HG03571 (cell line): Measurements from ENCODE around the gene CPTP.

Source experiments
- ATAC-seq: cut with Tn5 transposase; IDR thresholded peaks from one replicate; pipeline ENCODE4 v1.9.1; 2021; ENCODE audit not compliant: unreplicated experiment

CPTP gene

DNA sequence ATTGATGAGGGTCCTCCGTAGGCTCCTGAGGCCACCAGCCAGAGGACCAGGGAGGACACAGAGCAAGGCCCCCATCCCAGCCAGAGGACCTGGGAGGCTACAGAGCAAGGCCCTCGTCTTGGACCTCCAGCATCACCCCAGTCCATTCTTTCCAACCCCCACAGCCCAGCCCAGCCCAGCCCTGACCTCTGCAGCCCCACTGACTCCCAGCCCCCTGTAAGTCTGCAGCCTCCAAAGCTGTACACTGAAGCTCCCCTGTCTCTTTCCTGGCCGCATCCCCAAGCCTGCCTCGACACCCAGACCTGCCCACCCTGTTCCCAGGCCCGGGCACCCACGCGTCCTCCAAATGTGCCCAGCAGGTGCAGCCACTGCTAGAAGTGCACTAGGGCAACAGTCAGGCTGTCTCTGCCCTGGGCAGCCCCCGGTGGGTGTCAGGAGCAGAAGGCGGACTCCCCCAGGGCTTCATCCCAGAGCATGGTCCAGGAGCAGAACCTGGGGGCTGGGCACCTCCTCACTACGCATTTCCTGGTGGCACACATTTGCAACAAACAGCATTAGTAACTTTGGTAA, 22.5 kb downstream of the CPTP start:
- ATAC-seq = no peak

DNA sequence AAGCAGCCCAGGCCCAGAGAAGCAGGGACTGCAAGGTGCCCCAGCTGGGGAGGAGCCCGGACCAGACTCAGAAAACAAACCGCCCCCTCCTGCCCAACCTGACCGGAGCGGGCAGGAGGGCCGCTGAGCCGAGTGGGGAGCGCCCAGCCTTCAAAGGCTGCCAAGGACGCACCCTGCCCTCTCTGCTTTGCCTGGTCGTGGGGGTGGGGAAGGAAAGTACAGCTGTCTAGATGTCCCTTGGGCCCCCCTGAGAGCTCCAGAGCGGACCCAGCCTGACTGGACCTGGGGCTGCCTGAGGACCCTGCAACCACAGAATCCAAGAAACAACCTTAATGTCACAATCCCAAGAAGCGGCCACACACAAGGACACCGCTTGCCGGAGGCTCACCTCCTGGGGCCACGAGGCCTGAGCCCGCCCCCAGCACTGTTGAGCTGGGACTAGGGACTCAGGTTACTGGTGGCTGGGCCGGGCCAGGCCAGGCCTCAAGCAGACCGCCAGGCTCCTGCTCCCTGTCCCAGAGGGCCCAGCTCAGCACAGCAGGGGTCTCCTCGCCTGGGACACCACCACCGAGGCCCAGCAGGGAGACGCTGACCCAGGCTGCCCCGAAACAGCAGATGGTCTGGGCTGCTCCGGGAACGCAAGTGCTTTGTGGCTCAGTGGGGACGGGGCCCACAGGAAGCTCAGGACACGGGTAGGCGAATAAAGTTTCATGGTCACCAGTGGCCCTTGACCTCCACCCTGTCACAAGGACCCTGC, 23.2 kb downstream of the CPTP start:
- ATAC-seq = no peak

DNA sequence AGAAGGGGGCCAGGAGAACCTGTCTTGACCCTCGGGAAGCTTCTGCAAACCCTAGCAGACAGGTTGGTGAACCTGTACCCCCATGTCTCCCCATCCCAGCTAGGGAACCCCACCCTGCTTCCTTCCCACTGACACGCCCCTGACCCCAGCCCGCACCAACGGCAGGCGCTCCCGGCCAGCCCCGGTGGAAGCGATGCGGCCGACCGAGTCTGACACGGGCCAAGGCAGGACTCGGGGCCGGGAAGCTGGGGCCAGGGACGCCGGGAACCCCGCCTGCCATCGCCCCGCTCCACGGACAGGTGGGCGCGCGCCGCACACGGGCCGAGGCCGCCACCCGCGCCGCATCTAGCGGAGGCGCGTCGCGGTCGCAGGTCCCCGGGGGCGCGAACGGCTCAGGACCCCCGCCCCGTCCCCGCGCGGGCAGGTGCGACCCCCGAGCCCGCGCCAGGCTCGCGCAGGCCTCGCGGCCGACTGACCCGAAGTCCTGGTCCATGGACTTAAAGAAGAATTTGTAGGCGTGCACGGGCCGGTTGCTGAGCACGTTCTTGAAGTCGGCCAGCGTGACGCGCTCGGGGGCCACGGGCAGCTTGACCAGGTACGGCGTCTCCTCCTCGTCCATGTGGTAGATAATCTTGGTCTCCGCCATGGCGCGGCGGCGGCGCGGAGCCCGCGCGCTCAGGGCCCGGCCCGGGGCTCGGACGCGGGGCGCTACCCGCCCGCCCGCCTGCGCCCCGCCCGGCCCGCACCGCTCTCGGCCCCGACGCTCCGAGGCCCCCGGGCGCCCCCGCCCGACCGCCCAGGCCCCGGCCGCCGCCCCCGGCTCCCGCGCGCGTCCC, 24.0 kb downstream of the CPTP start:
- peak; percentile 36 for ATAC-seq

DNA sequence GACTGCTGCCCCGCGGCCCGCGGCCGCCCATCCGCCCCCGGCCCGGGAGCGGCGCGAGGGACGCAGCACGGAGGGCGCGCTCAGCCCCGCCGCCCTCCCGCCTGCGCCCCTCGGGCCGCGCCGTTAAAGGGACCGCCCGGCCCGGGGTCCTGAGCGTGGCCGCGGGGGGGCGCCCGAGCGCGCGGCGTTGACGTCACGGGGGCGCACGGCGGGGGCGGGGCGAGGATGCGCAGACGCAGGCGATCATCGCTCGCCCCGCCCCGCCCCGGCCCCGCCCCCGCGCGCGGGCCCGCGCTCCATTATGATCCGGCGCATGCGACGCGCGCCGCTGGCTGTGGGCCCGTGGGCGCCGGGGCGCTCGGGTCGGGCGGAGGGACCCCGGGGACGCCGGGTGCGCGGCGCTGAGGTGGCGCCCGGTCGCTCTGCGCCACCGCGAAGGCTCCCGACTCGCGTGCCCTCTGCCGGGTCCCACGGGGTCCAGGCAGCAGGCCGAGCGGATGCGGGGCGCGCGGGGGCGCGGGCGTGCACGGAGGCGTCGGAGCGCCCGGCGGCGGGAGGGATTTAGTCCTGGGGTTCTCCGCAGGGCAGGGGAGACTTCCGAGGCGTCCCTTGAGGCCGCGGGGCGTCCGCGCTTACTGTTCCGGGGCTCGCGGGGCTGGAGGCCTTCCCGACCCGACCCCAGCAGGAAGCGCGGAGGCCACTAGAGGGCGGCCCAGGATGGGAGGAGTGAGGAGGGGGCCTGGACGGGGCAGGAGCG, 24.8 kb downstream of the CPTP start, which contains the start of gene DVL1:
Gene DVL1, minus strand, starts transcription at position 163 of the 757 bp plus-strand sequence. CDS start 353 bp downstream, outside the sequence.
- peak; percentile 61 for ATAC-seq

DNA sequence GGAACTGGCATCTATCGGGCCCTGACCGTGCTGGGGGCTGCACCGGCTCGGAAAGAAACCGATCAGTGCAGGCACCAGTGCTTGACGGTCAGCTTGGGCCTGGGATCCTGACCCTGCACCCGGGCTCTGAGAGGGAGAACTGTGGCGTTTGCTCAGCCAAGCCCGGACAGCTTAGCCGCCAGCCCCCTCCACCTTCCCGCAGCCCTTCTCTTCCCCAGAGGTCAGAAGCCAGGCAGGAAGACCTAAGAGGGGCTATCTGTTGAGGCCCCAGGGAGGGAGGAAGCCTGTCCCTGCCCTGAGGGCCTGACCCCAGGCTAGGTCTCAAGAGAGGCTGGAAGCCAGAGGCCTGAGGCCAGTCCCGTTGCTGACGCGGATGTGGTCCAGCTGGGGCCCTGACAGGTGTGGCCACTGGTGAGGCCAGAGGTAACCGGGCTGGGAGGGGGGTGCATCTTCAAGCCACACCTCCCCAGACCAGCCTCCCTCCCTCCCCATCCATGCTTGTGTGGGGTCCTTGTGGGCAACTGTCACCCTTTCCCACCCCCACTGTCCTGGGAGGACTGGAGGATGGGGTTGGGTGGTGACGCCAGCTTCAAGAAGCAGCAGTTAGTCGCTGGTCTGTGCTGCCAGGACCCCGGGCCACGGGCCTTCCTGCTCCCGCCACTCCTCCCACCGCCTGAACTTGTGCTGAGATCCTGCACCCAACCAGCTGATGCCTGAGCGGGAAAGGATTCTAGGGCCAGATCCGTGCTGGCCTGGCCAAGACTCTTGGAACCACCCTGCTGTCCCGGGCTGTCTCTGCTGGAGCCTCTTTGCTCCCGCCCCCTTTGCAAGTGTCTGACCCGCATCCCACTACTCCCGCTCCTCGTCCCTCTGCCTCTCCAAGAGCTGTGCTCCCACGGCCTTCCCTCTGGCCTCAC, 27.2 kb downstream of the CPTP start:
- no peak for ATAC-seq

DNA sequence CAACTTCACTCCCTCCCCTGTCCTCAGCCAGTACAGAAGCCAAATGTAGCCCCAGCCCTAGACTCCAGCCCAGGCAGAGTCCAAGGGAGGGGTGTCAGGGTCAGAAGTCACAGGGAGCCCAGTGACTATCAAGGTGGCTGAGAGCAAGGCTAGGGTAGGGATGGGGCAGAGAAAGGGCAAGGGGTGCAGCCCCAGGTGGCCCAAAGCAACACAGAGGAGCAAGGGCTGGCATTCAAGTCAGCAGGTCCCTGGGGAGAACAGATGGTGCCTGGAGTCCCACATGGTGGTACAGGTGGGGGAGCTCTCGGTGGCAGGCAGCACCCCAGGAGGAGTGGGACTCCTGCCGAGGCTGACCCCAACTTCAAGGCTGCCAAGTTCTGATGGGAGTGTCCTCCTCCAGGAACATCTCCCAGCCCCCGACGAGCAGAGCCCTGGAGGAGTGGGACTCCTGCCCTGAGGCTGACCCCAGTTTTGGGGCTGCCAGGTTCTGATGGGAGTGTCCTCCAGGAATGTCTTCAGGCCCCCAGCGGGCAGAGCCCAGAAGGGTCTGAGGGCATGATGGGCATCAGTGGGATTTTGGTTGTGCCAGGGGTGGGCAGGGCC, 28.3 kb downstream of the CPTP start:
- no peak for ATAC-seq

DNA sequence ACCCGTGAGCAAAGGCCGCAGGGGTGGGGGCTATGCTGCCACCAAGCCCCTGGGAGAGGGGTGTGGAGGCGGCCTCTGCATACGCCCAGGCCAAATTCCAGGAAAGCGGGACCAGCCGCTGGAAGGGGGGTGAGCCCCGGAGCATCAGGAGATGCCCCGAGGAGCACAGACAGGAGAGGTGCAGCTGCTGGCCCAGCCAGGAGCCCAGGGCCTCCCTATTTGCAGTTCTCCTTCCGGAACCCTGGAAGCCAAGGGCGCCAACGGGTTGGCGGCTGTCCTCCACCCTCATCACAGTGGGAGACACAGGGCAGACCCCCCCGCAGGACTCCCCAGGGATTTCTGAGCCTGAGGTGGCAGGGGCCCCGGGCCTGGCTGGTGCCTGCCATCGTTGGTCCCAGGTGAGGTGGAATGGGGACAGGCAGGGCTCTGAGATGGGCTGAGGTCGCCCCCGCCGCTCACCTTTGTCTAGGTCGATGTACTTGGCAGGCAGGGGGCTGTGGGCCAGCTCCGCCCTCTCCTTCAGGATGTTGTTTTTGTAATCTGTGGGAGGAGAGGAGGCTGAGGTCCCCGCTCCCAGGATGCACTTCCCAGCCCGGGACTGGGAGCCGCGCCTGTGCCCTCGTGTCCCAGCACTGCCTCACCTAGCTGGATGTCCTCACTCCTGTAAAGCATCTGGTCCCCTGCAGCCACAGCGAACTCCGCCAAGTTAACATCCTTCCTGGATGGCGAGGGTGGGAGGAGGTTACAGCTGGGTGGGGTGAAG, 29.0 kb downstream of the CPTP start:
- ATAC-seq = no peak

DNA sequence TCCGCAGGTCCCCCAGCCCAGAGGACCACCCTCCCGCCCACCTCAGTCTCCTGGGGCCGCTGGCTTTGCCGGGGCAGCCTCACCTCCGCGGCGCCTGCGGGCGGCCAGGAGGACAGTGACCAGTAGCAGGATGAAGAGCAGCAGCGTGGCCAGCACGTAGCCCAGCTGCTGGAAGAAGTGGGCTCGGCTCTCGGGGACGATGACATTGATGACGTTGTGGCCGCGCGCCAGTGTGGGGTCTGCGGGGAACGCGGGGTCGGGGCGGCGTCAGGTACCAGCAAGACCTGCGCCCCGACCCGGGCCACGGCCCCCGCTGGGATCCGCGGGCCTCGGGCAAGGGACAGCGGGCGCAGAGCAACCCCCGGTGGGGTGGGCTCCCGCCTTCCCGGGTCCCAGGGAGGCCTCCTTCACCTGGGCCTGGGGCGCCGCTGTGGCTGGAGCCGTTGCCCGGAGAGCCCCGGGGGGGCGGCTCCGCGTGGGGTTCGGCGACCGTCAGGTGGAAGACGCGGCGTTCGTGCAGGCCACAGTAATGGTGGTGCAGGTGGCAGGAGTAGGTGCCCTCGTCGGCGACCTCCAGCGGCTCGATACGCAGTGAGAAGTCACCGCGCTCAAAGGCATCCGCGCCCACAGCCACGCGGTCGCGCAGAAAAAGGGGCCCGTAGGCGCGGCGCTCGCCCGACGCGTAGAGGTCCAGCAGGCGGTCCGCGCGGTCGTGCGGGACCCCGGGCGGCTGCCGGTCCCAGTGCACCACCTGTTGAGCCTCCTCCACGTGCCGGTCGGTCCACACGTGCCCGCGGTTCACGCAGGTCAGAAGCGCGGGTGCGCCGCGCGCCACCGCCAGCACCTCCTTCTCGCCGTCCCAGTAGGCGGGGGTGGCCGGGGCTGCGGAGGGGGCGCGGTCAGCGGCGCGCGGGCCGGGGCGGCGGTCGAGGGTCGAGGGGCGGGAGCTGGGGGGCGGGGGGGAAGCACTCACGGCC, 30.0 kb downstream of the CPTP start:
- no peak for ATAC-seq

DNA sequence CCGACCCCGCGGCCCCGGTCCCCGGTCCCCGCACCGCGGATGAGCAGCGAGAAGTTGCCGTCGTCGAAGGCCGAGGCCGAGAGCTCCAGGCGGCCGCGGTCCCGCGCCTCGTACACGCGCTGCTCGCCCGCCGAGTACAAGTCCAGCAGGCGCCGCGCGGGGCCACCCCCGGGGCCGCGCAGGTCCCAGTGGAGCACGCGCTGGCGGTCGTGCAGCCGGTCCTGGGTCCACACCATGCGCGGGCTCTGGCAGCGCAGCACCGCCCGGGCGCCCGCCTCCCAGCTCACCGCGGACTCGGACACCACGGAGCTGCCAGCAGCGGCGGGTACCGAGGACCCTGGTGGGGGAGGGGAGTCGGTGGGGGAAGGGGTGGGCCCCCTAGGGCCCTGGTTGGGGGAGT, 30.8 kb downstream of the CPTP start:
- no peak for ATAC-seq

DNA sequence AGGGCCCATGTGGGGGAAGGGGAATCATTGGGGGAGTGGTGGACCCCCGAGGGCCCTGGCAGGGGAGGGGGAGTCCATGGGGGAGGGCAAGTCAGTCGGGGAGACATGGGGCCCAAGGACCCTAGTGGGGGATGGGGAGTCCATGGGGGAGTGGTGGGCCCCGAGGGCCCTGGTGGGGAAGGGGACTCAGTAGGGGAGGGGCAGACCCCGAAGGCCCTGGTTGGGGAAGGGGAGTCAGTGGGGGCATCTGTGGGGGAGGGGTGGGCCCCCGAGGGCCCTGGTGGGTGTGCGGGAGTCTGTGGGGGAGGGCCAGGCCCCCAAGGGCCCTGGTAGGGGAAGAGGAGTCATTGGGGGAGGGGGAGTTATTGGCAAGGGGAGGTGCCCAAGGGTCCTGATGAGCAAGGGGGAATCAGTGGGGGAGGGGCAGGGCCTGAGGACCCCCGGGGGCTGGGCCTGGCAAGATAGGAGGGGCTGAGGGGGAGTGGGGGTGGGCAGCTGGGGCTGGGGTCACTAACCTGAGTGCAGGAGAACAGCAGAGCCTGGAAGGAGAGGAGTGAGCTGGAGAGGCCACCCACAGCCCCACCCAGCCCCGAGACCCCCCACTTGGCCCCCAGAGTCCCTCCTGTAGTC, 31.7 kb downstream of the CPTP start:
- no peak for ATAC-seq

DNA sequence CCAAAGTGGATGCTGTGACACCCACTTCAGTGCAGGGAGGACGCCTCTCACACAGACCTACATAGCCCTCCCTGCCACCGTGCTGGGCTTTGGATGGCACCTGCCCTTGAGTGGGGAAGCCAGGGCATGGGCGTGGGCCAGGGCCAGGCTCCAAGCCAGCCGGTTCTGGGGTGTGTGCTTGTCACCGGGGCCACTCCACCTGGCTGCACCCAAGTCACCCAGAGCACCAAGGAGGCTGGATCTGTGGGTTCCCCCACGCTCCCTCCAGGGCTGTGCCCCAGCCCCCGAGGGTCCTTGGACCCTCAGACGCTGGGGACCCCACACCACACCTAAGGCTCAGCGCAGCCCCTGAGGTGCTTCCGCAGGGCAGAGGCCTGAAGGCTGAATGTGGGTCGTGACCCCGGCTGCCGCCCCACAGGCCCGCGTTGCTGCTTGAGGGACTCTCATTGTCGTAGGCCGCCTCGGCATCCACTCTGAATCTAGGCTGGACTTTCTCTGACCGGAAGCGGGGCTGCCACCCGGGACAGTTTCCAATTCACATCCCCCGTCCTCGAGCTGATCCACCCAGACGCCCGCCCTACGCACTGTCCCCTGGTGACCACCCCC, 32.3 kb downstream of the CPTP start:
- ATAC-seq = no peak

DNA sequence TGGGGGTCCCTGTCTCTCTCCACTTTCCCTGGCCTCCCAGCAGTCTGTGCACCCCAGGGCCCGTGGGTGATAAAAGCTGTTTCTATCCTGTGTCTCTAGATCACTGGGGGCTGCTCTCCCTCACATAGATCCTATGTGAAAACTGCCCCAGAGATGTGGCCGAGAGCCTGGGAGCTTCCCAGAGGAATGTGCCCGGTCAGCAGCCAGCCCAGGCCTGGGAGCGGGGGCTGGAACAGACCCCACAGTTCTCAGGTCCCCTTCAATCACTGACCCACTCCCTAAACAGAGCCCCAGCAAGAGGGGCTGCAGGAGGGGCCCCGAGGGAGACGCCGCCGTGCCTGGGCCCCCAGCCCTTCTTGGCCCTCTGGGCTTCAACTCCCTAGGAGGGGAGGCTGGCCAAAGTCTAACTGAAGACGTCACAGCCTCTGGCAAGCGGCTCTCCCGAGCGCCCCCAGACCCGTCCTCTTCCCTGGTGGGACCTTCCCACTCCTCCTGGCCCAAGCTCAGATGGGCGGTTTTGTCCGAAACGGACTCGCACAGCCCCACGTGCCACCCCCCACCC, 33.4 kb downstream of the CPTP start:
- ATAC-seq = no peak

DNA sequence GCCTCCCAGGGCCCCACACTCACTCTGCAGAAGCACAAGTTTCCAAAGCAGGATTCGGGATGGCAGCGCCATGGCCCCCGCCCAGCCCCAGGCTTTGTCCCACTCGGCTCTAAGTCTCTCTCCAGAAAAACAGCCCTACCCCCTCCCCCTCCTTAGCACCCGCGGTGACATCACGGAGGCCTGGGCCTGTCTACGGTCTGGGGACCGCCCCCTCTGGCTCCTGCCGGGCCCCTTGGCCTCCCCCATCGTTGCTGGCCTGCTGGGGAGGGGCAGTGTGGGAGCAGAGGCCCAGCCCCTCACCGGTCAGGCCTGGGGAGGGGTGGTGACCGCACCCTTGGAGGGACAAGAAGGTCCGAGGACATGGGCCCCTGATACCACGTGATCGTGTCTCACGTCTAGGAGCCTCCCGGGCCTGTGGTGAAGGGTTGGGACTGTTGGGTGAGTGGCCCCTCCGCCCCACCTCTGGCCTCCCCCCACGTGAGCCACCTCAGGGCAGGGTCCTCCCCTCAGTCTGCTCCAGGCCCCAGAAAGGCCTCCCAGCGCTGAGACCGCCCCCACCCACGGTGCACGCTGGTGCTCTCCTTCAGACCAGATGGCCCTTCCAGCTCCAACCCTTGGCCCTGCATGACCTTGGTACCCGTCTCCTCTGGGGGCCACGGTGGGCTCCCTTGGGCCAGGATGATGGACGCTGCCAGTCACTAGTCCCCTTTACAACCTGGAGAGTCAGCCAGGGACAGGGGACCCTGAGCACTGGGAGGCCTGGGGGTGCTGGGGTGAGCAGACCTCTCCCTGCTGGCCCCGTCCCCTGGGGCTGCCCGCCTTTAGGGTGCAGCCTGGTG, 34.0 kb downstream of the CPTP start, which contains the start of gene MXRA8:
Gene MXRA8, minus strand, starts transcription at position 123 of the 839 bp plus-strand sequence. Its CDS starts 51 bp downstream, at position 72.
- no peak for ATAC-seq

DNA sequence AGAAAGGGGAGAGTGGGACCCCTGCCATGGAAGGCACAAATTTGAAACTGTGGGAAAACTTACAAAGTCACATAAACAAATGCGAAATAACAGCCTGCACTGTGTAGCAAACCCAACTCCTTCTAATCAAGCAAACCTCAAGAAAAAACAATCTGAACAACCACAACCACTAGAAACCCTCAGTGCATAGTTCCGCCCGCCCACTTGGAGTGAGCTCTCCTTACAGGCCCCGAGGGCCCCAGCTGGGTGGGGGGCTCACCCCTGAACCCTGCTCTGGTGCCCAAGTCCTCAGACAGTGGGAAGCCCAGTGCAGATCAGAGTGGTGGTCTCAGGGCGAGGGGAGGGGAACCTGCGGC, 34.7 kb downstream of the CPTP start:
- ATAC-seq = no peak

DNA sequence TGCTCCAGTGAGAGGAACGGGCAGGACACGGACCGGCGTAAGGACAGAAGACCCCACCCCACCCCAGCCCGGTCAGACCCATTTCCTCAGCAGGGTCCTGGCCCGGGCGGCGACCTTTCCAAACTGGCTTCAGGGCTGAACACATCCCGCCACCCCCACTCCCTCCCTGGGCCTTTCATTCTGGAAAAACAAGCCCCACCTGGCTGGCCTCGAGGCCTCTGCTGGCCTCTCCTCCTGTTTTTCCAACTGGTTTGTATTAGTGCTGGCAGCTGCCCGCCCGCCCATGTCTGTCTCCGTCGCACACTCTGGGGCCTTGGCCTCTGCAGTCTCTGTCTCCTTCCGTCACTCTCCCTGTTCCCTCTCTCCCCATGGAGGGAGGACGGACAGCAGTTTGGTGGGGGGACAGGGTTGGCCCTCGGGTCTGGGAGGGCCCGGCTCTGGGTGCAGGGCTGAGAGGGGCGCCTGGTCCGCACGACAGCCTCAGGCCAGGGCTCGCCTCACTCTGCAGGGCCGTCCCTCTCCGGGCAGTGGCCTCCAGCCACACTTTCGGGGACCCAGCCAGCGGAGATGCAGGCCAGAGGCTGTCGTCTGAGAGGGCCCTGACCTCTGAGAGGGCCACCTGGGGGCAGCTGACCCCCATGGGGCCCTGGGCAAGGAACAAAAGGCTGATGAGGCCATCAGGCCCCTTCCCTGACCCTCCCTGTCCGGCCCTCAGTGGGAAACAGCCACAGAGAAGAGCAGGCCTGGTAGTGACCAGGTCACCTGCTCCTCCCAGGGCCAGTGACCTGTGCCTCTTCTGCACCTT, 35.3 kb downstream of the CPTP start:
- no peak for ATAC-seq
